Endodermal cell (in vitro differentiated cells): ENCODE measurements around the gene RPA3. TPM values are rescaled to one million over a fixed set of nuclear protein-coding genes. Genes with fewer than 3 reads are reported as not detected.

Experiments
- DNase-seq: peaks from one replicate; pipeline ENCODE4 v3.0.0-alpha.2; 2017
- H3K27ac ChIP-seq: 2 replicates; pipeline ENCODE4 v1.5.1; 2013; ENCODE audit warnings: mild to moderate bottlenecking, low read depth, low read length, moderate library complexity
- H3K27me3 ChIP-seq: 2 replicates; pipeline ENCODE4 v1.6.1; 2013; ENCODE audit warnings: mild to moderate bottlenecking, low read length, moderate library complexity; ENCODE audit not compliant: insufficient read depth, control insufficient read depth, poor library complexity, severe bottlenecking
- H3K36me3 ChIP-seq: 2 replicates; pipeline ENCODE4 v1.7.0; 2013; ENCODE audit warnings: mild to moderate bottlenecking, low read length, moderate library complexity; ENCODE audit not compliant: control insufficient read depth, insufficient read depth
- H3K4me1 ChIP-seq: one replicate; pipeline ENCODE4 v1.7.0; 2013; ENCODE audit warnings: low read length; ENCODE audit not compliant: control insufficient read depth, insufficient read depth
- H3K4me3 ChIP-seq: 2 replicates; pipeline ENCODE4 v1.5.1; 2013; ENCODE audit warnings: mild to moderate bottlenecking, low read length, moderate library complexity
- H3K9ac ChIP-seq: 2 replicates; pipeline ENCODE4 v1.6.1; 2013; ENCODE audit warnings: mild to moderate bottlenecking, low read length, moderate library complexity; ENCODE audit not compliant: poor library complexity, severe bottlenecking; ENCODE audit errors: extremely low read depth
- H3K9me3 ChIP-seq: 2 replicates; pipeline ENCODE4 v1.6.1; 2013; ENCODE audit warnings: mild to moderate bottlenecking, low read length, moderate library complexity; ENCODE audit not compliant: control insufficient read depth
- H3K27ac Mint-ChIP-seq: 2 replicates; pipeline ENCODE4 v1.8.0; 2020; ENCODE audit warnings: mixed read lengths
- H3K27me3 Mint-ChIP-seq: 2 replicates; pipeline ENCODE4 v1.8.0; 2021; ENCODE audit warnings: mild to moderate bottlenecking, mixed read lengths; ENCODE audit not compliant: insufficient read depth
- H3K36me3 Mint-ChIP-seq: 2 replicates; pipeline ENCODE4 v1.8.0; 2020; ENCODE audit warnings: low read depth, mixed read lengths
- H3K4me1 Mint-ChIP-seq: 2 replicates; pipeline ENCODE4 v1.8.0; 2020; ENCODE audit warnings: mixed read lengths
- H3K4me3 Mint-ChIP-seq: 2 replicates; pipeline ENCODE4 v1.8.0; 2020; ENCODE audit warnings: mild to moderate bottlenecking, moderate library complexity, mixed read lengths
- H3K9me3 Mint-ChIP-seq: 2 replicates; pipeline ENCODE4 v1.8.0; 2020; ENCODE audit warnings: mild to moderate bottlenecking, mixed read lengths
- WGBS, 2 experiments: methylation state at CpG; one replicate each; pipeline versions ENCODE4 v1.1.5 to v1.1.7; 2013; ENCODE audit warnings: missing lambda C conversion rate in 2 of 2, mixed read lengths in 1 of 2; ENCODE audit not compliant: insufficient coverage in 1 of 2, insufficient read length in 1 of 2; 5-methylcytosine and 5-hydroxymethylcytosine counted together
- total RNA-seq, 2 donors: library from RNA; stranded (reverse); fragmentation: NEBNext Ultra II Directional in 1 of 2; extraction: Animal tissue kit (Norgen Biotek cat#: 25700) in 1 of 2; gene quantifications; 2 replicates in 1 of 2; 3 replicates in 1 of 2; pipeline ENCODE4 v1.2.1, GENCODE V29; 2021
- TF ChIP-seq, protein P1 (sequence below): fragments of 200-600 bp; sonication (generic); conservative IDR thresholded peaks from 2 replicates; pipeline ENCODE4 v1.5.0; 2021; ENCODE audit warnings: antibody characterized with exemption, mild to moderate bottlenecking

The RPA3 gene
- total RNA-seq, 2 donors from 2014 or later, result 65.5 to 97.8 TPM

DNA sequence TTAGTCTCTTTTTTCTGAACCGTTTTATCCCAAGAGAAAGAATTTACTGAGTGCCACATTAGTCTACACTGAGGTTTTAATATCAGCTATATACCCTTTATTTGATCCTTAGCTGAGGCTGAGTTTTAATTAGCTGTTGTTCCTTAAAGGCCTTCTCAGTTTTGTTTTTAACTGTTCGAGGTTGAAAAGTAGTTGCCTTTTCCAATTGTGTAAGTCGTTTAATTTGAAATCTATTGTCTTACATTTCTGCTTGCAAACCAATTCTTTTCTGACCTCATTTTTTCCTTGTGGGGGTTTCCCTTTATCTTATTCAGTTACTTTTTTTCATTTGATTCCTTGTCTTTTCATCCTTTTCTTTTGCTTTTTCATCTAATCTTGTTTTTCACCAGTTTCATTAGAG is 47.0 kb downstream of the RPA3 start:
- H3K9me3 ChIP-seq, result no peaks in the 10 kb centered on the region
- Mint-ChIP-seq H3K4me3 (no peak overlapping the region), H3K36me3 (peaks cover 5% of the 10 kb centered on the region), H3K27me3 (no peaks in the 10 kb centered on the region), H3K27ac (peak overlapping the region; percentile 3), H3K4me1 (no peaks in the 10 kb centered on the region), H3K9me3 (no peaks in the 10 kb centered on the region)
- H3K27ac ChIP-seq, result no peak overlapping the region
- H3K9ac ChIP-seq, result no peak overlapping the region
- WGBS, 2 experiments, result 0 to 61% methylated on average over 1 to 3 of the region's 3 CpGs
- TF ChIP-seq, protein P1, sequence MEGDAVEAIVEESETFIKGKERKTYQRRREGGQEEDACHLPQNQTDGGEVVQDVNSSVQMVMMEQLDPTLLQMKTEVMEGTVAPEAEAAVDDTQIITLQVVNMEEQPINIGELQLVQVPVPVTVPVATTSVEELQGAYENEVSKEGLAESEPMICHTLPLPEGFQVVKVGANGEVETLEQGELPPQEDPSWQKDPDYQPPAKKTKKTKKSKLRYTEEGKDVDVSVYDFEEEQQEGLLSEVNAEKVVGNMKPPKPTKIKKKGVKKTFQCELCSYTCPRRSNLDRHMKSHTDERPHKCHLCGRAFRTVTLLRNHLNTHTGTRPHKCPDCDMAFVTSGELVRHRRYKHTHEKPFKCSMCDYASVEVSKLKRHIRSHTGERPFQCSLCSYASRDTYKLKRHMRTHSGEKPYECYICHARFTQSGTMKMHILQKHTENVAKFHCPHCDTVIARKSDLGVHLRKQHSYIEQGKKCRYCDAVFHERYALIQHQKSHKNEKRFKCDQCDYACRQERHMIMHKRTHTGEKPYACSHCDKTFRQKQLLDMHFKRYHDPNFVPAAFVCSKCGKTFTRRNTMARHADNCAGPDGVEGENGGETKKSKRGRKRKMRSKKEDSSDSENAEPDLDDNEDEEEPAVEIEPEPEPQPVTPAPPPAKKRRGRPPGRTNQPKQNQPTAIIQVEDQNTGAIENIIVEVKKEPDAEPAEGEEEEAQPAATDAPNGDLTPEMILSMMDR, result no peak
- no peak for DNase-seq
- H3K36me3 ChIP-seq, result no peaks in the 10 kb centered on the region
- H3K4me3 ChIP-seq, result no peak overlapping the region
- no peaks in the 10 kb centered on the region for H3K4me1 ChIP-seq
- no peaks in the 10 kb centered on the region for H3K27me3 ChIP-seq

DNA sequence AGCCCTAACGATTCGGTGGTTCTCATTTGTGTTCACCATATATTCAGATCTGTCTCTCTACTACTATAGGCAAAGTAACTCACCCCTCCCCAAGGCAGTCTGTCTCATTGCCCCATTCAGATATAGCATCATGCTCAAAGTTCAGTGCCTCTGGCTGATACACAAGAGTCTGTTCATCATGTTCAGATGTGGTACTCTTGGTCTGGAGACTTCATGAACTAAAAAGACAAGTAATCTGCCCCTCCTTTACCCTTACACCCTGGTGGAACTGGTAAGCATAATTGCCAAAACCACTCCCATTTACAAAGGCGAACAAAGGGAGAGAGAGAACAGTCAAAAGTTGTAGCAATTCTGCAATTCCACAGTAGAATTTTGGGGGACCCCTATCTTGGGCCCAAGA is 47.9 kb downstream of the RPA3 start:
- Mint-ChIP-seq H3K4me1 (no peaks in the 10 kb centered on the region), H3K27me3 (no peaks in the 10 kb centered on the region), H3K4me3 (no peak overlapping the region), H3K27ac (no peak overlapping the region), H3K36me3 (peaks cover 5% of the 10 kb centered on the region), H3K9me3 (no peaks in the 10 kb centered on the region)
- 71 to 89% methylated on average over 1 to 3 of the region's 3 CpGs for WGBS, 2 experiments
- no peak overlapping the region for H3K9ac ChIP-seq
- H3K27ac ChIP-seq, result no peak overlapping the region
- H3K36me3 ChIP-seq, result no peaks in the 10 kb centered on the region
- no peaks in the 10 kb centered on the region for H3K27me3 ChIP-seq
- H3K9me3 ChIP-seq, result no peaks in the 10 kb centered on the region
- H3K4me3 ChIP-seq, result no peak overlapping the region
- H3K4me1 ChIP-seq, result no peaks in the 10 kb centered on the region
- no peak for DNase-seq
- TF ChIP-seq, protein P1, result no peak

DNA sequence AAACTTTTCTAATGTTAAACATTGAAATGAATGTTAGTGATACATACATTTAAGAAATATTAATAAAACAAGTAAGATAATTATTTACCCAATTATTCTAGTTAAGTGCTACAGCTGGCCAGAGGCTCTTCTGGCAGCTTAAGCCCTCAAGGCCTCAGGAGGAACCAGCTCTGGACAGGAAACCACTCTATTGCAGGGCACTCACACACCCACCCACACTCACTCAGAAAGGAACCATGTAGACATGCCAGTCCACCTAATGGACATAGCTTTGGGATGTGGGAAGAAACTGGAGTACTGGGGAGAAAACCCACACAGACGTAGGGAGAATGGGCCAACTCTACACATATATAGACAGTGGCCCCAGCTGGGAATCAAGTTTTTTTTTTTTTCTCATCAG is 49.7 kb downstream of the RPA3 start:
- H3K4me1 Mint-ChIP-seq, result peaks cover 6% of the 10 kb centered on the region
- no peak overlapping the region for H3K27ac Mint-ChIP-seq
- H3K4me3 Mint-ChIP-seq, result no peak overlapping the region
- no peaks in the 10 kb centered on the region for H3K27me3 ChIP-seq
- WGBS, 2 experiments, result 83% methylated on average over 1 of the region's 1 CpG; no CpG with 5 or more reads in 1 of the 2 experiments
- H3K27ac ChIP-seq, result no peak overlapping the region
- no peaks in the 10 kb centered on the region for H3K4me1 ChIP-seq
- H3K27me3 Mint-ChIP-seq, result no peaks in the 10 kb centered on the region
- H3K9me3 Mint-ChIP-seq, result no peaks in the 10 kb centered on the region
- no peak overlapping the region for H3K4me3 ChIP-seq
- DNase-seq, result no peak
- H3K36me3 Mint-ChIP-seq, result peaks cover 5% of the 10 kb centered on the region
- H3K36me3 ChIP-seq, result no peaks in the 10 kb centered on the region
- TF ChIP-seq, protein P1, result no peak
- no peak overlapping the region for H3K9ac ChIP-seq
- H3K9me3 ChIP-seq, result no peaks in the 10 kb centered on the region
